ENCODE measurements around the gene ZNF605. TPM values are rescaled to one million over a fixed set of nuclear protein-coding genes. Genes with fewer than 3 reads are reported as not detected.
"Not testable (repeated sequence)": the region's sequence is repeated elsewhere in the genome, so short reads cannot be mapped to it uniquely, and the experiment has no call there.

The ZNF605 gene
- 14.6 and 18.3 TPM in 2 replicates for total RNA-seq (ENCODE audit: low replicate concordance)

- peak; percentile 89 for DNase-seq (ENCODE audit: low read depth)
- peak within 1 kb of the TSS; percentile 89 for H3K4me3 ChIP-seq (ENCODE audit: low read depth, low read length)
- TF ChIP-seq CTCF (IDR thresholded peaks at IDR 0.05; ENCODE audit: insufficient read depth, low read length): no peak
These were observed at the start of gene ZNF605 for GRCh38 chr12:132956011-132956788. Gene ZNF605 (minus strand): TSS chr12:132956306. CDS start chr12:132945635, 10,671 bp downstream.

- TF ChIP-seq CTCF (IDR thresholded peaks at IDR 0.05; ENCODE audit: insufficient read depth, low read length): no peak
- DNase-seq (ENCODE audit: low read depth): no peak
- no peak overlapping the region for H3K4me3 ChIP-seq (ENCODE audit: low read depth, low read length)
These were observed 42.6 kb upstream of the ZNF605 start for GRCh38 chr12:132998741-132999140.

- TF ChIP-seq CTCF (IDR thresholded peaks at IDR 0.05; ENCODE audit: insufficient read depth, low read length): no peak
- peak overlapping the region; percentile 98 for H3K4me3 ChIP-seq (ENCODE audit: low read depth, low read length)
- no peak for DNase-seq (ENCODE audit: low read depth)
These were observed 30.7 kb upstream of the ZNF605 start for GRCh38 chr12:132986885-132987225.

- DNase-seq (ENCODE audit: low read depth): peak; percentile 88
- H3K4me3 ChIP-seq (ENCODE audit: low read depth, low read length): peak within 1 kb of the TSS; percentile 98
- TF ChIP-seq CTCF (IDR thresholded peaks at IDR 0.05; ENCODE audit: insufficient read depth, low read length): no peak
These were observed 30.1 kb upstream of the ZNF605 start, which contains the start of gene ZNF26 for GRCh38 chr12:132986001-132986884. Gene ZNF26 (plus strand): TSS chr12:132986367. CDS start chr12:132986841, 474 bp downstream.

GRCh38 chr12:132976870-132977269, 20.8 kb upstream of the ZNF605 start:
- not testable (repeated sequence) for DNase-seq (ENCODE audit: low read depth); H3K4me3 ChIP-seq (ENCODE audit: low read depth, low read length)
- peak; percentile 19 for TF ChIP-seq CTCF (IDR thresholded peaks at IDR 0.05; ENCODE audit: insufficient read depth, low read length)

GRCh38 chr12:132972374-132972773, 16.3 kb upstream of the ZNF605 start:
- H3K4me3 ChIP-seq (ENCODE audit: low read depth, low read length): no peak overlapping the region
- no peak for DNase-seq (ENCODE audit: low read depth)
- no peak for TF ChIP-seq CTCF (IDR thresholded peaks at IDR 0.05; ENCODE audit: insufficient read depth, low read length)

Measured in fibroblast of the aortic adventitia (primary cell).